GM12878 (cell line): ENCODE data around the gene SOS1.

Experiments used
- ASH2L ChIP-seq: fragments of 300-600, 200-600 bp; sonication (generic); IDR thresholded peaks from 2 replicates; pipeline ENCODE4 v1.6.1; 2017; ENCODE audit warnings: low read depth, mild to moderate bottlenecking, borderline replicate concordance
- CBX5 ChIP-seq: sonication (generic); IDR thresholded peaks from 2 replicates; pipeline ENCODE4 v1.6.1; 2016; ENCODE audit warnings: low read depth, moderate library complexity, mild to moderate bottlenecking, inconsistent platforms
- CEBPB ChIP-seq, 2 experiments: fragments of 150-350 bp in 1 of 2; IDR thresholded peaks; 2 replicates each; pipeline ENCODE4 v1.6.1; 2012 to 2014; ENCODE audit warnings: low read depth in 2 of 2, low read length in 2 of 2, borderline replicate concordance in 1 of 2, inconsistent platforms in 1 of 2
- CHD2 ChIP-seq: IDR thresholded peaks from 2 replicates; pipeline ENCODE4 v1.6.1; 2011; ENCODE audit warnings: low read depth, low read length, improper control_type of control experiment, borderline replicate concordance
- CREM ChIP-seq: IDR thresholded peaks from 2 replicates; pipeline ENCODE4 v1.6.1; 2014; ENCODE audit warnings: antibody characterized with exemption, low read depth
- JUNB ChIP-seq: IDR thresholded peaks from 2 replicates; pipeline ENCODE4 v1.6.1; 2016; ENCODE audit warnings: antibody characterized with exemption, mild to moderate bottlenecking
- POLR2AphosphoS2 ChIP-seq: IDR thresholded peaks from 2 replicates; pipeline ENCODE4 v1.6.1; 2011; ENCODE audit warnings: low read depth, mild to moderate bottlenecking, low read length, improper control_type of control experiment, moderate library complexity
- RFX5 ChIP-seq: IDR thresholded peaks from 2 replicates; pipeline ENCODE4 v1.6.1; 2011; ENCODE audit warnings: low read depth, low read length, improper control_type of control experiment
- SPI1 ChIP-seq: IDR thresholded peaks from 2 replicates; pipeline ENCODE4 v1.6.1; 2011; ENCODE audit warnings: low read depth, mild to moderate bottlenecking, low read length, moderate library complexity, borderline replicate concordance; ENCODE audit not compliant: insufficient read depth
- ZSCAN29 ChIP-seq: fragments of 450-650 bp; IDR thresholded peaks from 2 replicates; pipeline ENCODE4 v1.6.1; 2017; ENCODE audit warnings: mild to moderate bottlenecking, moderate library complexity
- TF ChIP-seq, protein P1 (sequence below), 3 experiments: IDR thresholded peaks in 2 of 3; conservative IDR thresholded peaks in 1 of 3; 2 replicates each; pipeline ENCODE4 v1.5.1; 2011; ENCODE audit warnings: low read depth in 3 of 3, low read length in 3 of 3, mild to moderate bottlenecking in 3 of 3, control low read depth in 2 of 3, moderate library complexity in 2 of 3, inconsistent platforms in 1 of 3, mixed read lengths in 1 of 3; ENCODE audit not compliant: control insufficient read depth in 2 of 3, insufficient read depth in 1 of 3; ENCODE audit errors: extremely low read depth in 1 of 3
- TF ChIP-seq, protein P2 (sequence below): IDR thresholded peaks from 2 replicates; pipeline ENCODE4 v1.6.1; 2012; ENCODE audit warnings: low read depth, low read length, improper control_type of control experiment
- TF ChIP-seq, protein P3 (sequence below): IDR thresholded peaks from 2 replicates; pipeline ENCODE4 v1.6.1; 2011; ENCODE audit warnings: mild to moderate bottlenecking, low read depth, low read length, moderate library complexity; ENCODE audit not compliant: insufficient replicate concordance
- TF ChIP-seq, protein P4 (sequence below): IDR thresholded peaks from 2 replicates; pipeline ENCODE4 v1.6.1; 2012; ENCODE audit warnings: low read depth, low read length, improper control_type of control experiment

DNA sequence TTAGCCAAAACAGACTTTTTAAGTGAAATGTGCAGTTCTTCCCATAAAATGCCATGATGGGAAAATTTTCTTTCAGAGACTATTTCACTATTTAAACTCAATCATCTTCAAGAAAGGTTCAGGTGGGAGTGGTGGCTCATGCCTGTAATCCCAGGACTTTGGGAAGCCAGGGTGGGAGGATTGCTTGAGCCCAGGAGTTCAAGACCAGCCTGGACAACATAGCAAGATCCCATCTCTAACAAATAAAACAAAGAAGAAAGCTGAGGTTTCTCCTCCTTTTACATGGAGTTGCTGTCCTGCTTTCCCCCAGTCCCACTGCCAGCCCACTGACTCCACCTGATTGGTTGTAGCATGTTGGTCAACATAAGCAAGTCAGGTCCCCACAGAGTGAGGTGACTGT is 25.8 kb upstream of the SOS1 start:
- TF ChIP-seq ASH2L: no peak
- TF ChIP-seq, protein P1, sequence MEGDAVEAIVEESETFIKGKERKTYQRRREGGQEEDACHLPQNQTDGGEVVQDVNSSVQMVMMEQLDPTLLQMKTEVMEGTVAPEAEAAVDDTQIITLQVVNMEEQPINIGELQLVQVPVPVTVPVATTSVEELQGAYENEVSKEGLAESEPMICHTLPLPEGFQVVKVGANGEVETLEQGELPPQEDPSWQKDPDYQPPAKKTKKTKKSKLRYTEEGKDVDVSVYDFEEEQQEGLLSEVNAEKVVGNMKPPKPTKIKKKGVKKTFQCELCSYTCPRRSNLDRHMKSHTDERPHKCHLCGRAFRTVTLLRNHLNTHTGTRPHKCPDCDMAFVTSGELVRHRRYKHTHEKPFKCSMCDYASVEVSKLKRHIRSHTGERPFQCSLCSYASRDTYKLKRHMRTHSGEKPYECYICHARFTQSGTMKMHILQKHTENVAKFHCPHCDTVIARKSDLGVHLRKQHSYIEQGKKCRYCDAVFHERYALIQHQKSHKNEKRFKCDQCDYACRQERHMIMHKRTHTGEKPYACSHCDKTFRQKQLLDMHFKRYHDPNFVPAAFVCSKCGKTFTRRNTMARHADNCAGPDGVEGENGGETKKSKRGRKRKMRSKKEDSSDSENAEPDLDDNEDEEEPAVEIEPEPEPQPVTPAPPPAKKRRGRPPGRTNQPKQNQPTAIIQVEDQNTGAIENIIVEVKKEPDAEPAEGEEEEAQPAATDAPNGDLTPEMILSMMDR (IDR thresholded peaks at IDR 0.05 in 2 of 3, conservative IDR thresholded peaks at IDR 0.05 in 1 of 3; ENCODE audit: control insufficient read depth in 2 of 3, extremely low read depth in 1 of 3, insufficient read depth in 1 of 3, low read depth in 3 of 3, low read length in 3 of 3): no peak
- TF ChIP-seq, protein P2, sequence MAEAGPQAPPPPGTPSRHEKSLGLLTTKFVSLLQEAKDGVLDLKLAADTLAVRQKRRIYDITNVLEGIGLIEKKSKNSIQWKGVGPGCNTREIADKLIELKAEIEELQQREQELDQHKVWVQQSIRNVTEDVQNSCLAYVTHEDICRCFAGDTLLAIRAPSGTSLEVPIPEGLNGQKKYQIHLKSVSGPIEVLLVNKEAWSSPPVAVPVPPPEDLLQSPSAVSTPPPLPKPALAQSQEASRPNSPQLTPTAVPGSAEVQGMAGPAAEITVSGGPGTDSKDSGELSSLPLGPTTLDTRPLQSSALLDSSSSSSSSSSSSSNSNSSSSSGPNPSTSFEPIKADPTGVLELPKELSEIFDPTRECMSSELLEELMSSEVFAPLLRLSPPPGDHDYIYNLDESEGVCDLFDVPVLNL: no peak
- no peak for TF ChIP-seq CBX5
- no peak for TF ChIP-seq CEBPB (IDR thresholded peaks at IDR 0.05; ENCODE audit: borderline replicate concordance in 1 of 2, low read depth in 2 of 2, low read length in 2 of 2)
- no peak for TF ChIP-seq JUNB
- no peak for TF ChIP-seq CREM
- TF ChIP-seq ZSCAN29: no peak
- TF ChIP-seq, protein P3, sequence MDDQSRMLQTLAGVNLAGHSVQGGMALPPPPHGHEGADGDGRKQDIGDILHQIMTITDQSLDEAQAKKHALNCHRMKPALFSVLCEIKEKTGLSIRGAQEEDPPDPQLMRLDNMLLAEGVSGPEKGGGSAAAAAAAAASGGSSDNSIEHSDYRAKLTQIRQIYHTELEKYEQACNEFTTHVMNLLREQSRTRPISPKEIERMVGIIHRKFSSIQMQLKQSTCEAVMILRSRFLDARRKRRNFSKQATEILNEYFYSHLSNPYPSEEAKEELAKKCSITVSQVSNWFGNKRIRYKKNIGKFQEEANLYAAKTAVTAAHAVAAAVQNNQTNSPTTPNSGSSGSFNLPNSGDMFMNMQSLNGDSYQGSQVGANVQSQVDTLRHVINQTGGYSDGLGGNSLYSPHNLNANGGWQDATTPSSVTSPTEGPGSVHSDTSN: no peak
- no peak for TF ChIP-seq RFX5
- TF ChIP-seq, protein P4, sequence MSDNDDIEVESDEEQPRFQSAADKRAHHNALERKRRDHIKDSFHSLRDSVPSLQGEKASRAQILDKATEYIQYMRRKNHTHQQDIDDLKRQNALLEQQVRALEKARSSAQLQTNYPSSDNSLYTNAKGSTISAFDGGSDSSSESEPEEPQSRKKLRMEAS: no peak
- no peak for TF ChIP-seq CHD2
- TF ChIP-seq POLR2AphosphoS2: no peak
- no peak for TF ChIP-seq SPI1
